WTC11 (cell line): Measurements from ENCODE around the gene ASB8. TPM values are rescaled to one million over a fixed set of nuclear protein-coding genes. Genes with fewer than 3 reads are reported as not detected.

Experiments used
- ATF6 ChIP-seq: sonication (generic); formaldehyde crosslinking; IDR thresholded peaks from 2 replicates; pipeline ENCODE4 v1.8.1; 2023; ENCODE audit warnings: mild to moderate bottlenecking, missing genetic modification reagents
- CTCF ChIP-seq: fragments of 200-600 bp; IDR thresholded peaks from 2 replicates; pipeline ENCODE4 v1.8.0; 2022; ENCODE audit warnings: antibody characterized with exemption
- E2F5 ChIP-seq: sonication (generic); formaldehyde crosslinking; IDR thresholded peaks from 2 replicates; pipeline ENCODE4 v1.8.1; 2022; ENCODE audit warnings: mild to moderate bottlenecking, moderate library complexity, missing genetic modification reagents
- EMX1 ChIP-seq: fragments of 250-450 bp; sonication (Bioruptor Pico); IDR thresholded peaks from 2 replicates; pipeline ENCODE4 v1.8.0; 2021; ENCODE audit warnings: mild to moderate bottlenecking
- ESRRA ChIP-seq: sonication (generic); formaldehyde crosslinking; IDR thresholded peaks from 2 replicates; pipeline ENCODE4 v1.8.1; 2022; ENCODE audit warnings: mild to moderate bottlenecking, missing genetic modification reagents, borderline replicate concordance
- FOXK1 ChIP-seq: sonication (generic); formaldehyde crosslinking; IDR thresholded peaks from 2 replicates; pipeline ENCODE4 v1.8.0; 2022; ENCODE audit warnings: mild to moderate bottlenecking, moderate library complexity, missing genetic modification reagents
- FOXP1 ChIP-seq: sonication (generic); formaldehyde crosslinking; IDR thresholded peaks from 2 replicates; pipeline ENCODE4 v1.8.0; 2022; ENCODE audit warnings: missing genetic modification reagents, mild to moderate bottlenecking, moderate library complexity, borderline replicate concordance
- GRHL2 ChIP-seq: fragments of 250-450 bp; sonication (Bioruptor Pico); IDR thresholded peaks from 2 replicates; pipeline ENCODE4 v1.8.0; 2022; ENCODE audit warnings: mild to moderate bottlenecking, moderate library complexity; ENCODE audit not compliant: insufficient replicate concordance, severe bottlenecking
- HMGA2 ChIP-seq: fragments of 250-450 bp; sonication (Bioruptor Pico); IDR thresholded peaks from 2 replicates; pipeline ENCODE4 v1.4.0; 2021; ENCODE audit warnings: mild to moderate bottlenecking, moderate library complexity
- HMGXB4 ChIP-seq: sonication (generic); formaldehyde crosslinking; IDR thresholded peaks from 2 replicates; pipeline ENCODE4 v1.8.1; 2023; ENCODE audit warnings: mild to moderate bottlenecking, moderate library complexity, missing genetic modification reagents
- MLX ChIP-seq: sonication (generic); formaldehyde crosslinking; IDR thresholded peaks from 2 replicates; pipeline ENCODE4 v1.8.1; 2023; ENCODE audit warnings: mild to moderate bottlenecking, missing genetic modification reagents, moderate library complexity
- MYBL2 ChIP-seq: sonication (generic); formaldehyde crosslinking; IDR thresholded peaks from 2 replicates; pipeline ENCODE4 v1.8.1; 2023; ENCODE audit warnings: mild to moderate bottlenecking, moderate library complexity, missing genetic modification reagents
- PRRX2 ChIP-seq: fragments of 250-450 bp; sonication (Bioruptor Pico); IDR thresholded peaks from 2 replicates; pipeline ENCODE4 v1.8.0; 2021; ENCODE audit warnings: mild to moderate bottlenecking
- RELA ChIP-seq: sonication (generic); formaldehyde crosslinking; IDR thresholded peaks from 2 replicates; pipeline ENCODE4 v1.8.1; 2022; ENCODE audit warnings: missing genetic modification reagents, mild to moderate bottlenecking, borderline replicate concordance
- SMAD3 ChIP-seq: sonication (generic); formaldehyde crosslinking; IDR thresholded peaks from 2 replicates; pipeline ENCODE4 v1.8.0; 2022; ENCODE audit warnings: missing genetic modification reagents, mild to moderate bottlenecking, borderline replicate concordance
- SMAD4 ChIP-seq: sonication (generic); formaldehyde crosslinking; IDR thresholded peaks from 2 replicates; pipeline ENCODE4 v1.8.0; 2022; ENCODE audit warnings: mild to moderate bottlenecking, missing genetic modification reagents
- SOX15 ChIP-seq: fragments of 250-450 bp; sonication (Bioruptor Pico); IDR thresholded peaks from 2 replicates; pipeline ENCODE4 v1.9.0; 2021; ENCODE audit warnings: mild to moderate bottlenecking
- TEAD1 ChIP-seq: sonication (generic); formaldehyde crosslinking; IDR thresholded peaks from 2 replicates; pipeline ENCODE4 v1.8.0; 2022; ENCODE audit warnings: mild to moderate bottlenecking, missing genetic modification reagents
- ZNF138 ChIP-seq: sonication (generic); formaldehyde crosslinking; conservative IDR thresholded peaks from 2 replicates; pipeline ENCODE4 v1.8.1; 2022; ENCODE audit warnings: mild to moderate bottlenecking, moderate library complexity, missing genetic modification reagents
- ZNF263 ChIP-seq: sonication (generic); formaldehyde crosslinking; IDR thresholded peaks from 2 replicates; pipeline ENCODE4 v1.8.1; 2022; ENCODE audit warnings: low read depth, mild to moderate bottlenecking, moderate library complexity, missing genetic modification reagents
- ZNF396 ChIP-seq: fragments of 250-450 bp; sonication (Bioruptor Pico); IDR thresholded peaks from 2 replicates; pipeline ENCODE4 v1.8.0; 2021; ENCODE audit warnings: mild to moderate bottlenecking, moderate library complexity, borderline replicate concordance
- ZNF532 ChIP-seq: fragments of 250-450 bp; sonication (Bioruptor Pico); IDR thresholded peaks from 2 replicates; pipeline ENCODE4 v1.9.0; 2021; ENCODE audit warnings: mild to moderate bottlenecking, borderline replicate concordance
- ZNF671 ChIP-seq: fragments of 250-450 bp; sonication (Bioruptor Pico); IDR thresholded peaks from 2 replicates; pipeline ENCODE4 v1.8.0; 2021; ENCODE audit warnings: mild to moderate bottlenecking
- total RNA-seq: library from RNA; stranded (reverse); gene quantifications from 3 replicates; pipeline ENCODE4 v1.2.3, GENCODE V29; 2021

Gene ASB8
- total RNA-seq, 1 experiment from 2014 or later, result 7.4 TPM

GRCh38 chr12:48197971-48198671 is 40.8 kb upstream of the ASB8 start (continued):
- TF ChIP-seq ZNF138 (CRISPR knock-in tag), result no peak
- TF ChIP-seq HMGA2 (CRISPR knock-in tag), result no peak
- TF ChIP-seq SMAD3 (CRISPR knock-in tag), result no peak
- no peak for TF ChIP-seq ZNF671 (CRISPR knock-in tag)
- no peak for TF ChIP-seq PRRX2 (CRISPR knock-in tag)
- peak; percentile 94 for TF ChIP-seq E2F5 (CRISPR knock-in tag)
- TF ChIP-seq RELA, result peak; percentile 78; the same call in 1 of the 2 replicates
- TF ChIP-seq MLX (CRISPR knock-in tag), result no peak
- no peak for TF ChIP-seq EMX1
- no peak for TF ChIP-seq CTCF
- TF ChIP-seq SMAD4 (CRISPR knock-in tag), result peak; percentile 52; the same call in 1 of the 2 replicates
- TF ChIP-seq ESRRA, result peak; percentile 27; the same call in 1 of the 2 replicates
- TF ChIP-seq TEAD1 (CRISPR knock-in tag), result peak; percentile 73
- TF ChIP-seq ZNF532 (CRISPR knock-in tag), result no peak
- TF ChIP-seq GRHL2 (CRISPR knock-in tag), result no peak
- TF ChIP-seq FOXP1 (CRISPR knock-in tag), result peak; percentile 55; the same call in 1 of the 2 replicates
- TF ChIP-seq FOXK1, result no peak
- TF ChIP-seq ZNF396 (CRISPR knock-in tag), result no peak
- 0 out of 2 replicates have a peak, but pooled peaks have one; percentile 21 for TF ChIP-seq MYBL2 (CRISPR knock-in tag)
- no peak for TF ChIP-seq ZNF263
- no peak for TF ChIP-seq ATF6 (CRISPR knock-in tag)
- no peak for TF ChIP-seq SOX15 (CRISPR knock-in tag)
- TF ChIP-seq HMGXB4 (CRISPR knock-in tag), result peak; percentile 43; the same call in 1 of the 2 replicates
